ENCODE measurements around the gene USP53. TPM values are rescaled to one million over a fixed set of nuclear protein-coding genes. Genes with fewer than 3 reads are reported as not detected.

The USP53 gene
- total and polyA plus RNA-seq, 7 donors, result 6.0 to 89.5 (median 53.5) TPM

DNA sequence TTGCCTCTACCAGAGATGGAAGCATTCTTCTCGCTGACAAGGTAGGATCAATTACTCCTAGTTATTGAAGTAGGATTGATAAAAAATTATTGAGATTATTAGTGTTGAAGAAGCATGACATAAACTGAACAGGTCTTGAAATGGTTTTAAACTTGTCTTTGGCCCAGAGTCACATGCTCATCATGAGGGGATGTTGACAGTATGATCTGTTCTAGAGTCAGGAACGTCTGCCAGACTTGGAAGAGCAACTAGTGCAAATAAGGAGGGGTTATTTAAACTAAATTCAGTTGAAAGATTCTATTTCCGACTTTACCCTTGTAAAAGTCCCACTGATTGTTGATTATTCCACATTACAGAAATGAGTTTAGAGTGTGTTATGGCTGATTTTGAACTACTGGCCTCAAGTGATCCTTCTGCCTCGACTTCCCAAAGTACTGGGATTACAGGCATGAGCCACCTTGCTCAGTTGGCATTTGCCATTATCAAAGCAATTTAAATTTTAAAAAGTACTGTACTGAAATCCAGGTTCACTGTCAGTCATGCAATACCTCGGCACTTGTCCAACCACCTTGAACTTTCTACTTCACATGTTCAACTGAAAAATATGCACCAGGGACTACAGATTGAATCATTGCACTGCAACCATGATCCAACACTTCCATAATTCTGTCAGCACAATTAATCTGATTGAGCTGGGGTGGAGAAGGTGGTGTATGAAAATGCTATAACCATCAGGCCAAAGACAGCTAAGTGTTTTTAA, 89.7 kb downstream of the USP53 start:
- ATAC-seq (no peak), DNase-seq (no peak)
- 66 to 75% (median 66%) methylated on average over 5 of the region's 5 CpGs for WGBS, 3 donors
- H3K4me1 ChIP-seq, result peaks cover 21% of the 10 kb centered on the region
- no peaks in the 10 kb centered on the region for H3K27me3 ChIP-seq (ENCODE audit: insufficient read depth in 3 of 3, low read length in 2 of 3)
- H3K4me3 ChIP-seq, result no peak overlapping the region
- H3K36me3 ChIP-seq (ENCODE audit: insufficient read depth in 1 of 2, low read depth in 1 of 2), result peaks cover 0 to 4% of the 10 kb centered on the region in 2 donors
- intact Hi-C loops (cut with DNase I), result loop anchor here in 1 of 2 donors (10.0 kb wide), 1 partner anchor 753 kb away; no protein-coding TSS in a partner anchor
- H3K27ac ChIP-seq, result no peak overlapping the region
- no peaks in the 10 kb centered on the region for H3K9me3 ChIP-seq
- TF ChIP-seq, protein P1, sequence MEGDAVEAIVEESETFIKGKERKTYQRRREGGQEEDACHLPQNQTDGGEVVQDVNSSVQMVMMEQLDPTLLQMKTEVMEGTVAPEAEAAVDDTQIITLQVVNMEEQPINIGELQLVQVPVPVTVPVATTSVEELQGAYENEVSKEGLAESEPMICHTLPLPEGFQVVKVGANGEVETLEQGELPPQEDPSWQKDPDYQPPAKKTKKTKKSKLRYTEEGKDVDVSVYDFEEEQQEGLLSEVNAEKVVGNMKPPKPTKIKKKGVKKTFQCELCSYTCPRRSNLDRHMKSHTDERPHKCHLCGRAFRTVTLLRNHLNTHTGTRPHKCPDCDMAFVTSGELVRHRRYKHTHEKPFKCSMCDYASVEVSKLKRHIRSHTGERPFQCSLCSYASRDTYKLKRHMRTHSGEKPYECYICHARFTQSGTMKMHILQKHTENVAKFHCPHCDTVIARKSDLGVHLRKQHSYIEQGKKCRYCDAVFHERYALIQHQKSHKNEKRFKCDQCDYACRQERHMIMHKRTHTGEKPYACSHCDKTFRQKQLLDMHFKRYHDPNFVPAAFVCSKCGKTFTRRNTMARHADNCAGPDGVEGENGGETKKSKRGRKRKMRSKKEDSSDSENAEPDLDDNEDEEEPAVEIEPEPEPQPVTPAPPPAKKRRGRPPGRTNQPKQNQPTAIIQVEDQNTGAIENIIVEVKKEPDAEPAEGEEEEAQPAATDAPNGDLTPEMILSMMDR (IDR thresholded peaks at IDR 0.05), result no peak

GRCh38 chr4:119303587-119304305, 91.2 kb downstream of the USP53 start:
- TF ChIP-seq, protein P1 (IDR thresholded peaks at IDR 0.05), result no peak
- H3K27me3 ChIP-seq (ENCODE audit: insufficient read depth in 3 of 3, low read length in 2 of 3), result no peaks in the 10 kb centered on the region
- peaks cover 7% of the 10 kb centered on the region for H3K4me1 ChIP-seq
- intact Hi-C loops (cut with DNase I), result loop anchor here in 1 of 2 donors (10.0 kb wide), 1 partner anchor 751 kb away; no protein-coding TSS in a partner anchor
- 85 to 97% (median 96%) methylated on average over 5 of the region's 5 CpGs for WGBS, 3 donors
- H3K36me3 ChIP-seq (ENCODE audit: insufficient read depth in 1 of 2, low read depth in 1 of 2), result no peaks in the 10 kb centered on the region
- H3K4me3 ChIP-seq, result no peak overlapping the region
- ATAC-seq, result no peak
- no peak overlapping the region for H3K27ac ChIP-seq
- H3K9me3 ChIP-seq, result no peaks in the 10 kb centered on the region
- DNase-seq, result no peak

DNA sequence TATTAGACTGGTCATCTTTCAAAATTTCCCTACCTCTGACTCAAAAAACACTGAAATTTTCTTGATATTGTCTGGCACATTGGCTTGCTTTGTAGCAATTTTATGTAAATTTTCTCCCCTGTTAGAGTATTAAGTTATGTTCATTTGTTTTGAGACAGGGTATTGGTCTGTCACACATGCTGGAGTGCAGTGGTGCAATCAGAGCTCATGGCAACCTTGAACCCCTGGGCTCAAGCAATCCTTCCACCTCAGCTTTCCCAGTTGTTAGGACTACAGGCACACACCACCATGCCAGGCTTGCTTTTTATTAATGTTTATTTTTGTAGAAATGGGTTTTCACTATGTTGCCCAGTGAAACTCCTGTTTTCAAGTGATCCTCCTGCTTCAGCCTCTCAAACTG, 91.9 kb downstream of the USP53 start:
- Histone ChIP-seq H3K27ac (no peak overlapping the region), H3K27me3 (ENCODE audit: insufficient read depth in 3 of 3, low read length in 2 of 3) (no peaks in the 10 kb centered on the region), H3K4me3 (no peak overlapping the region), H3K9me3 (no peaks in the 10 kb centered on the region), H3K4me1 (no peaks in the 10 kb centered on the region), H3K36me3 (ENCODE audit: insufficient read depth in 1 of 2, low read depth in 1 of 2) (no peaks in the 10 kb centered on the region)
- no peak for ATAC-seq
- intact Hi-C loops (cut with DNase I), result loop anchor here in 1 of 2 donors (10.0 kb wide), 1 partner anchor 750 kb away; no protein-coding TSS in a partner anchor
- no peak for DNase-seq
- TF ChIP-seq, protein P1 (IDR thresholded peaks at IDR 0.05), result no peak

GRCh38 chr4:119307606-119308005, 95.1 kb downstream of the USP53 start:
- Histone ChIP-seq H3K4me3 (no peak overlapping the region), H3K9me3 (no peaks in the 10 kb centered on the region), H3K27ac (no peak overlapping the region), H3K36me3 (ENCODE audit: insufficient read depth in 1 of 2, low read depth in 1 of 2) (no peaks in the 10 kb centered on the region), H3K27me3 (ENCODE audit: insufficient read depth in 3 of 3, low read length in 2 of 3) (no peaks in the 10 kb centered on the region), H3K4me1 (no peaks in the 10 kb centered on the region)
- intact Hi-C loops (cut with DNase I), result loop anchor here in 1 of 2 donors (10.0 kb wide), 1 partner anchor 747 kb away; no protein-coding TSS in a partner anchor
- no peak for ATAC-seq
- DNase-seq, result no peak
- TF ChIP-seq, protein P1 (IDR thresholded peaks at IDR 0.05), result no peak
